GM12865 (cell line): ENCODE data around the gene GPAT3.
"Not testable (repeated sequence)": the region's sequence is repeated elsewhere in the genome, so short reads cannot be mapped to it uniquely, and the experiment has no call there.

Source experiments
- DNase-seq: peaks from one replicate; pipeline ENCODE4 v3.0.0; 2010; ENCODE audit warnings: low read depth
- H3K4me3 ChIP-seq: 2 replicates; pipeline ENCODE4 v1.5.1; 2011; ENCODE audit warnings: mild to moderate bottlenecking, low read depth, low read length, control low read depth
- CTCF ChIP-seq: IDR thresholded peaks from 2 replicates; pipeline ENCODE4 v1.5.1; 2011; ENCODE audit warnings: low read length, control low read depth, low read depth, inconsistent platforms; ENCODE audit not compliant: insufficient read depth; ENCODE audit errors: missing control alignments

Gene GPAT3

GRCh38 chr4:83618991-83619645 is 83.2 kb downstream of the GPAT3 start:
- no peak for TF ChIP-seq CTCF
- no peak for DNase-seq
- H3K4me3 ChIP-seq: no peak overlapping the region

- not testable (repeated sequence) for H3K4me3 ChIP-seq, DNase-seq
These were observed 86.2 kb downstream of the GPAT3 start for GRCh38 chr4:83622127-83622526.

- H3K4me3 ChIP-seq: no peak overlapping the region
- TF ChIP-seq CTCF: no peak
- no peak for DNase-seq
These were observed 89.9 kb downstream of the GPAT3 start for GRCh38 chr4:83625821-83626220.

GRCh38 chr4:83626245-83626836 is 90.4 kb downstream of the GPAT3 start:
- no peak for DNase-seq
- TF ChIP-seq CTCF: no peak
- H3K4me3 ChIP-seq: no peak overlapping the region

GRCh38 chr4:83629945-83630721 is 94.2 kb downstream of the GPAT3 start:
- no peak overlapping the region for H3K4me3 ChIP-seq
- DNase-seq: no peak
- no peak for TF ChIP-seq CTCF

- H3K4me3 ChIP-seq: no peak overlapping the region
- DNase-seq: no peak
- TF ChIP-seq CTCF: no peak
These were observed 95.2 kb downstream of the GPAT3 start for GRCh38 chr4:83631066-83631465.

- no peak for DNase-seq
- H3K4me3 ChIP-seq: no peak overlapping the region
- no peak for TF ChIP-seq CTCF
These were observed 101.0 kb downstream of the GPAT3 start for GRCh38 chr4:83636930-83637329.
